ENCODE measurements around the gene TLR9.

Gene TLR9

DNA sequence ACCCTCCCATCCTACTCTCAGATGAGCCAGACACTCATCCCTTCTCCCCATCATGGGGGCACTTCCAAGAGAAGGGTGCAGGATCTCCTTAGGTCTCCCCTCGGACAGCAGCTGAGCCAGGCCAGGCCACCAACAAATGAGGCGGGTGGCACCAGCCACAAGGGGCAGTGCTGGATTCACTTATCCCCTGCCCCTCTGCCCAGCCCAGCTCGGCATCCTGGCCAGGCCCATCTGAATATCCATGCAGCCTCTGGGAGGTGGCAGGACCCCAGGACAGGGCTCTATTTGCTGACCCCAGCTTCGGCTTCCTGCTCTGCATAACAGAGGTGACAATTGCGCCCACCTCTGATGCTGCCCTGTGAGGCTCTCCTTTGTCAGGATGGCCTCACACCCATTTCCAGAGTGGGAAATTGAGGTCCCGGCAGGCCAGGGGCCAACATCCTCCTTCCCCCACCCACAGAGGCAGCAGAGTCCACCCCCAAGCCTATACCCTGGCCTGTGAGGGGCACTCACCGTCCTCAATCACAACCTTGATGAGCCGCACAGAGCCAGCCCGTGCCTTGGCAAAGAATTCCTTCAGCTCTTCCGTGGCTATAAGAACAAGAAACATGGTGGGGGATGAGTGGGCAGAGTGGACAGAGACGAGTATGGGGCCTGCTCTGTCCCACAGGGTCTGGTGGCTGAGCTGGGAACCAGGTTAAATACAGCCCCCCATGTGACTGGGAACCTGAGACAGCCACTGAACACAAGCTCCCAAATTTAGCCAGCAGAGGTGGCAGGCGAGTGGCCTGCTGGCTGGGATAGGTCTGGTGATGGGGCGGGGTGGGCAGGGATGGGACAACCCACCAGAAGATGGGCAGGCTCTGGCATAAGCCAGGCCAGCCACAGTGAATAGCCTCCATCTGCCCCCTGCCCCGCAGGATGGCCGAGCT lies 9.3 kb upstream of the TLR9 start:
- no peak for TF ChIP-seq RAD21 (IDR thresholded peaks at IDR 0.05; ENCODE audit: low read depth)
- TF ChIP-seq CEBPB (IDR thresholded peaks at IDR 0.05), result no peak
- TF ChIP-seq NFIC (IDR thresholded peaks at IDR 0.05), result no peak
- no peak for TF ChIP-seq FOXM1 (IDR thresholded peaks at IDR 0.05; ENCODE audit: borderline replicate concordance, low read depth)
- no peak for TF ChIP-seq TAF1 (IDR thresholded peaks at IDR 0.05; ENCODE audit: low read depth)
- no peak for TF ChIP-seq TEAD4 (IDR thresholded peaks at IDR 0.05)
- TF ChIP-seq ZBTB7A (IDR thresholded peaks at IDR 0.05; ENCODE audit: low read depth), result no peak
- no peak for TF ChIP-seq USF1 (IDR thresholded peaks at IDR 0.05)

GRCh38 chr3:52233968-52234367 lies 8.5 kb upstream of the TLR9 start:
- TF ChIP-seq RAD21 (IDR thresholded peaks at IDR 0.05; ENCODE audit: low read depth) (no peak), USF1 (IDR thresholded peaks at IDR 0.05) (no peak), FOXM1 (IDR thresholded peaks at IDR 0.05; ENCODE audit: borderline replicate concordance, low read depth) (no peak), YY1 (IDR thresholded peaks at IDR 0.05; ENCODE audit: low read depth) (no peak), CEBPB (IDR thresholded peaks at IDR 0.05) (no peak), CREB1 (IDR thresholded peaks at IDR 0.05; ENCODE audit: low read depth) (no peak), NFIC (IDR thresholded peaks at IDR 0.05) (no peak), EP300 (IDR thresholded peaks at IDR 0.05; ENCODE audit: borderline replicate concordance) (no peak), EGR1 (IDR thresholded peaks at IDR 0.05) (no peak), ZBTB7A (IDR thresholded peaks at IDR 0.05; ENCODE audit: low read depth) (no peak), TAF1 (IDR thresholded peaks at IDR 0.05; ENCODE audit: low read depth) (no peak), TCF12 (IDR thresholded peaks at IDR 0.05; ENCODE audit: low read depth) (no peak), TEAD4 (IDR thresholded peaks at IDR 0.05) (no peak)
- TF ChIP-seq, protein P1, sequence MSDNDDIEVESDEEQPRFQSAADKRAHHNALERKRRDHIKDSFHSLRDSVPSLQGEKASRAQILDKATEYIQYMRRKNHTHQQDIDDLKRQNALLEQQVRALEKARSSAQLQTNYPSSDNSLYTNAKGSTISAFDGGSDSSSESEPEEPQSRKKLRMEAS (IDR thresholded peaks at IDR 0.05), result no peak

DNA sequence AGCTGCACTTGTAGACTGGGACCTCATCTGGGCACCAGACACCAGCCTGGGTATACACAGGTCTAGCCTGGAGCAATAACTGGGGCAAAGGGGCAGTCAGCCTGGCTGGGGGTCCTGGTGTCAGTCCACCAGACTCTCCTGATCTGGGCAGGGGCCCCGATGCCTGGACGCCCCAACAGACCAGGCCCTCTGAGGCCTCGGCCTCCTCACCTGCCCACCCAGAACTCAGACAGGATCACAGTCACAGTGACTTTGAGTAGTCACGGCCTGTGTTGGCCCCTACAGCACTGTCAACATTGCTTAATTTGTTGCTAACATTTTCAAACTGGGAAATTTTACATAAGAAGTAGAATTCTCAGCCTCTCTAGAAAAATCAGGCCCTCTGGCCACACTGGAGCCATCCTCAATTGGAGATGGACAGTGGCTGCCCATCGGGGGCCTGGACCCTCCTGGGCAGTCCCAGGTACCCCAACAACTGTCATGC lies 7.7 kb upstream of the TLR9 start:
- no peak for TF ChIP-seq RAD21 (IDR thresholded peaks at IDR 0.05; ENCODE audit: low read depth)
- TF ChIP-seq CEBPB (IDR thresholded peaks at IDR 0.05), result no peak
- no peak for TF ChIP-seq TEAD4 (IDR thresholded peaks at IDR 0.05)
- TF ChIP-seq, protein P2, sequence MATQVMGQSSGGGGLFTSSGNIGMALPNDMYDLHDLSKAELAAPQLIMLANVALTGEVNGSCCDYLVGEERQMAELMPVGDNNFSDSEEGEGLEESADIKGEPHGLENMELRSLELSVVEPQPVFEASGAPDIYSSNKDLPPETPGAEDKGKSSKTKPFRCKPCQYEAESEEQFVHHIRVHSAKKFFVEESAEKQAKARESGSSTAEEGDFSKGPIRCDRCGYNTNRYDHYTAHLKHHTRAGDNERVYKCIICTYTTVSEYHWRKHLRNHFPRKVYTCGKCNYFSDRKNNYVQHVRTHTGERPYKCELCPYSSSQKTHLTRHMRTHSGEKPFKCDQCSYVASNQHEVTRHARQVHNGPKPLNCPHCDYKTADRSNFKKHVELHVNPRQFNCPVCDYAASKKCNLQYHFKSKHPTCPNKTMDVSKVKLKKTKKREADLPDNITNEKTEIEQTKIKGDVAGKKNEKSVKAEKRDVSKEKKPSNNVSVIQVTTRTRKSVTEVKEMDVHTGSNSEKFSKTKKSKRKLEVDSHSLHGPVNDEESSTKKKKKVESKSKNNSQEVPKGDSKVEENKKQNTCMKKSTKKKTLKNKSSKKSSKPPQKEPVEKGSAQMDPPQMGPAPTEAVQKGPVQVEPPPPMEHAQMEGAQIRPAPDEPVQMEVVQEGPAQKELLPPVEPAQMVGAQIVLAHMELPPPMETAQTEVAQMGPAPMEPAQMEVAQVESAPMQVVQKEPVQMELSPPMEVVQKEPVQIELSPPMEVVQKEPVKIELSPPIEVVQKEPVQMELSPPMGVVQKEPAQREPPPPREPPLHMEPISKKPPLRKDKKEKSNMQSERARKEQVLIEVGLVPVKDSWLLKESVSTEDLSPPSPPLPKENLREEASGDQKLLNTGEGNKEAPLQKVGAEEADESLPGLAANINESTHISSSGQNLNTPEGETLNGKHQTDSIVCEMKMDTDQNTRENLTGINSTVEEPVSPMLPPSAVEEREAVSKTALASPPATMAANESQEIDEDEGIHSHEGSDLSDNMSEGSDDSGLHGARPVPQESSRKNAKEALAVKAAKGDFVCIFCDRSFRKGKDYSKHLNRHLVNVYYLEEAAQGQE (IDR thresholded peaks at IDR 0.05; ENCODE audit: low read depth), result no peak
- no peak for TF ChIP-seq USF1 (IDR thresholded peaks at IDR 0.05)
- TF ChIP-seq TCF12 (IDR thresholded peaks at IDR 0.05; ENCODE audit: low read depth), result no peak
- no peak for TF ChIP-seq EP300 (IDR thresholded peaks at IDR 0.05; ENCODE audit: borderline replicate concordance)
- TF ChIP-seq FOXM1 (IDR thresholded peaks at IDR 0.05; ENCODE audit: borderline replicate concordance, low read depth), result no peak
- TF ChIP-seq CREB1 (IDR thresholded peaks at IDR 0.05; ENCODE audit: low read depth), result no peak
- TF ChIP-seq EGR1 (IDR thresholded peaks at IDR 0.05), result no peak
- no peak for TF ChIP-seq YY1 (IDR thresholded peaks at IDR 0.05; ENCODE audit: low read depth)
- no peak for TF ChIP-seq TAF1 (IDR thresholded peaks at IDR 0.05; ENCODE audit: low read depth)
- TF ChIP-seq, protein P1 (IDR thresholded peaks at IDR 0.05), result no peak
- no peak for TF ChIP-seq NFIC (IDR thresholded peaks at IDR 0.05)
- TF ChIP-seq ZBTB7A (IDR thresholded peaks at IDR 0.05; ENCODE audit: low read depth), result no peak

DNA sequence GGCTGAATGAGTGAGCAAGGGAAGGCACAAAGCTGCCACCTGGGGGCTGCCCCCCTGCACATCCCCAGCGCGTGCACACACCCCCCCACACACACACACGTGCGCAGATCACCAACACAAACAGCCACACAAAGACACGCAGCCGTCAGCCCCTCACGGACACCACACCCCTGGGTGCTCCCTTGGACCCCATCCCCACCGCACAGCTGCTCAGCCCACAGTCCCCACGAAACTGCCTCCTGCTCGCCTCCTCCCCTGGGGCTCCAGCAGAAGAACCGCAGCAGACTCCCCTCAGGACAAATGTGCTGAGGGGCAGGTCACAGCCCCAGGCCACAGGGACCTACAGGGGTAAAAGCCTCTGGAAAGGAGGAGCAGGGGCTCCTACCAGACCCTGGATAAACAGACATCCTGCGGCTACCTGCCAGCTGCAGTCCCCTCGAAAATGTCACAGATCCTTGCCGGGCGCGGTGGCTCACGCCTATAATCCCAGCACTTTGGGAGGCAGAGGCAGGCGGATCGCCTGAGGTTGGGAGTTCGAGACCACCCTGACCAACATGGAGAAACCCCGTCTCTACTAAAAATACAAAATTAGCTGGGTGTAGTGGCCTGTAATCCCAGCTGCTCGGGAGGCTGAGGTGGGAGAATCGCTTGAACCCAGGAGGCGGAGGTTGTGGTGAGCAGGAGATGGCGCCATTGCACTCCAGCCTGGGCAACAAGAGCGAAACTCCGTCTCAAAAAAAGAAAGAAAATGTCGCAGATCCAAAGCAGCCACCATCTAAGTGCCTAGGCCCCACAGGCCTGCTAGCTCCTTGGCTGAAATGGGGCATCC lies 7.0 kb upstream of the TLR9 start:
- TF ChIP-seq RAD21 (IDR thresholded peaks at IDR 0.05; ENCODE audit: low read depth), result peak; percentile 32; the same call in 1 of the 2 replicates
- TF ChIP-seq, protein P1 (IDR thresholded peaks at IDR 0.05), result no peak
- no peak for TF ChIP-seq EP300 (IDR thresholded peaks at IDR 0.05; ENCODE audit: borderline replicate concordance)
- TF ChIP-seq CEBPB (IDR thresholded peaks at IDR 0.05), result no peak
- no peak for TF ChIP-seq USF1 (IDR thresholded peaks at IDR 0.05)
- TF ChIP-seq YY1 (IDR thresholded peaks at IDR 0.05; ENCODE audit: low read depth), result no peak

DNA sequence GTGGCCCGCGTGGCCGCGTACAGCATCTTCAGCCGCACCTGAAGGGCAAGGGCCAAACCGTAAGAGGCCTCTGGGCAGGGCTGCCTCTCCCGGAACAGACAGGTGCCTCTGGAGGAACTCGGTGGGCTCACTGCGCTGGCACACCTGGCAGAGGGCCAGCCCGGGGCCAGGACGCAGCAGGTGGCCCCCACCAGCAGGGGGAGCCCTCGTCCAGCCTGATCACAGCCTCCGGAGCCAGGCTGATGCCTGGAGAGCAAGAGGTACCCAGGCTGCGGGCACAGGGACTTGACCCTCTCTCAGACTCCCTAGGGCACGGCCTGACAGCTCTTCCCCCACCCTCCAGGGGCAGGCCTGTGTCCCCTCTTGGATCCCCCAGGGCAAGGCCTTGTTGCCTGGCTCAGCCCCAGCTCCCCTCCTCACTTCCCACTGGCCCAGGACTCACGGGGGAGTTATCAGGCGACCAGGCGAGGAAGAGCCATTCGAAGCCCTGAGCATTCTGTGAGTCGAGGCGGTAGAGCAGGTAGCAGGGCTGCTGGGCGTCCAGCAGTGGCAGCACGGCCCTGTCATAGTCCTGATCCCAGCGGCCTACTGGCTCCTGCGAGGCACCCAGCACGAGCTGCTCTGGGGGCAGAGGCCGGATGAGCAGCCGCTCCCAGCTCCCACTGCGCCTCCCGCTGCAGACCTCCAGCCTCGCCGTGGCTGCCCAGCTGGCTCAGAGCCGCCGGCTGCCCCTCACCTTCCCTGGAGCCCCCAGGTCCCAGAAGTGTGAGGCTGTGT lies 6.2 kb upstream of the TLR9 start:
- TF ChIP-seq TCF12 (IDR thresholded peaks at IDR 0.05; ENCODE audit: low read depth), result peak; percentile 37; the same call in 1 of the 2 replicates
- TF ChIP-seq NFIC (IDR thresholded peaks at IDR 0.05), result peak; percentile 93
- TF ChIP-seq ZBTB7A (IDR thresholded peaks at IDR 0.05; ENCODE audit: low read depth), result 0 out of 2 replicates have a peak, but pooled peaks have one; percentile 37
- TF ChIP-seq, protein P1 (IDR thresholded peaks at IDR 0.05), result 0 out of 2 replicates have a peak, but pooled peaks have one; percentile 19
- peak; percentile 76 for TF ChIP-seq RAD21 (IDR thresholded peaks at IDR 0.05; ENCODE audit: low read depth)
- TF ChIP-seq EGR1 (IDR thresholded peaks at IDR 0.05), result no peak
- TF ChIP-seq EP300 (IDR thresholded peaks at IDR 0.05; ENCODE audit: borderline replicate concordance), result no peak

Data from Ishikawa (cell line).